Measurements from ENCODE around the gene TMEM147. TPM values are rescaled to one million over a fixed set of nuclear protein-coding genes. Genes with fewer than 3 reads are reported as not detected.
A peak's percentile ranks its signal among the peaks of the same experiment; 100 is the strongest.

Gene TMEM147
- total RNA-seq, 1 experiment from 2014 or later = 157 TPM

GRCh38 chr19:35533201-35533821, 12.1 kb upstream of the TMEM147 start, which contains the start of gene GAPDHS:
Gene GAPDHS (plus strand): TSS chr19:35533456. CDS start chr19:35533528, 72 bp downstream.
- Histone ChIP-seq H3K27ac (ENCODE audit: low read length) (no peak within 1 kb of the TSS), H3K27me3 (ENCODE audit: control insufficient read depth, insufficient read depth, low read length) (no peaks in the 10 kb centered on the region), H3K36me3 (ENCODE audit: control insufficient read depth, insufficient read depth, low read length) (no peaks in the 10 kb centered on the region), H3K4me1 (ENCODE audit: control insufficient read depth, insufficient read depth, low read length) (peaks cover 4% of the 10 kb centered on the region; the same call in 1 of the 2 replicates), H3K9me3 (ENCODE audit: control insufficient read depth, insufficient read depth, low read depth, low read length) (no peaks in the 10 kb centered on the region), H3K4me3 (ENCODE audit: low read depth in 2 of 2, low read length in 2 of 2) (no peak within 1 kb of the TSS)
- POLR2A ChIA-PET = interaction anchor here (0.6 kb wide), 1 partner anchor 95 kb away, joined by 3 read pairs; no protein-coding TSS in a partner anchor
- TF ChIP-seq POLR2AphosphoS5 (IDR thresholded peaks at IDR 0.05; ENCODE audit: low read depth, low read length) = no peak
- no peak for TF ChIP-seq SIN3A (IDR thresholded peaks at IDR 0.05; ENCODE audit: borderline replicate concordance, insufficient read depth, low read depth, low read length)
- TF ChIP-seq TCF7L2 (IDR thresholded peaks at IDR 0.05; ENCODE audit: low read depth, low read length) = no peak
- no TSS peak for BruUV-seq (replicated peaks)
- CTCF ChIA-PET = no interaction called here
- ATAC-seq (no peak), DNase-seq (ENCODE audit: low read depth, low spot score) (no peak)
- intact Hi-C loops (cut with micrococcal nuclease; ENCODE audit: unreplicated experiment) (no loop called here), in situ Hi-C loops (cut with HindIII; ENCODE audit: low pct_unique_long_range_greater_than_20kb, low sequenced_read_pairs) (no loop called here)

- in situ Hi-C loops (cut with HindIII; ENCODE audit: low pct_unique_long_range_greater_than_20kb, low sequenced_read_pairs) (no loop called here), intact Hi-C loops (cut with micrococcal nuclease; ENCODE audit: unreplicated experiment) (no loop called here)
- H3K27me3 ChIP-seq (ENCODE audit: control insufficient read depth, insufficient read depth, low read length) = no peaks in the 10 kb centered on the region
- BruUV-seq (replicated peaks) = no TSS peak
- H3K4me3 ChIP-seq (ENCODE audit: low read depth in 2 of 2, low read length in 2 of 2) = no peak overlapping the region
- no peaks in the 10 kb centered on the region for H3K36me3 ChIP-seq (ENCODE audit: control insufficient read depth, insufficient read depth, low read length)
- no peaks in the 10 kb centered on the region for H3K9me3 ChIP-seq (ENCODE audit: control insufficient read depth, insufficient read depth, low read depth, low read length)
- DNase-seq (ENCODE audit: low read depth, low spot score) = no peak
- peaks cover 4% of the 10 kb centered on the region; the same call in 1 of the 2 replicates for H3K4me1 ChIP-seq (ENCODE audit: control insufficient read depth, insufficient read depth, low read length)
- POLR2A ChIA-PET = interaction anchor here (0.6 kb wide), 1 partner anchor 96 kb away, joined by 3 read pairs; no protein-coding TSS in a partner anchor
- peak; percentile 63 for ATAC-seq
- no peak for TF ChIP-seq TCF7L2 (IDR thresholded peaks at IDR 0.05; ENCODE audit: low read depth, low read length)
- TF ChIP-seq SIN3A (IDR thresholded peaks at IDR 0.05; ENCODE audit: borderline replicate concordance, insufficient read depth, low read depth, low read length) = no peak
- TF ChIP-seq CTCF (IDR thresholded peaks at IDR 0.05) = no peak
- TF ChIP-seq POLR2AphosphoS5 (IDR thresholded peaks at IDR 0.05; ENCODE audit: low read depth, low read length) = no peak
- TF ChIP-seq REST (IDR thresholded peaks at IDR 0.05; ENCODE audit: insufficient read depth in 1 of 2, low read depth in 2 of 2, low read length in 1 of 2) = no peak
- CTCF ChIA-PET = no interaction called here
- H3K27ac ChIP-seq (ENCODE audit: low read length) = no peak overlapping the region
Observed at GRCh38 chr19:35533822-35534392, 11.5 kb upstream of the TMEM147 start.

All from Panc1 (cell line).